NCI-H524 treated with DMSO at 0.1 percent for 48 hours (cell line): Measurements from ENCODE around the gene EHMT2.
"Not testable (repeated sequence)": the region's sequence is repeated elsewhere in the genome, so short reads cannot be mapped to it uniquely, and the experiment has no call there.

Source experiments
- DNase-seq: peaks from one replicate; lab custom pipeline; 2025; lab: John Stamatoyannopoulos, UW

The EHMT2 gene

GRCh38 chr6:31869343-31869742, 28.2 kb downstream of the EHMT2 start:
- no peak for DNase-seq

GRCh38 chr6:31868658-31868971, 28.9 kb downstream of the EHMT2 start:
- not testable (repeated sequence) for DNase-seq

- DNase-seq: no peak
Observed at GRCh38 chr6:31865205-31866118, 32.0 kb downstream of the EHMT2 start.

- no peak for DNase-seq
Observed at GRCh38 chr6:31864818-31865204, 32.7 kb downstream of the EHMT2 start.

- DNase-seq: not testable (repeated sequence)
Observed at GRCh38 chr6:31864123-31864562, 33.4 kb downstream of the EHMT2 start.

GRCh38 chr6:31862344-31863235, 34.9 kb downstream of the EHMT2 start, which contains the start of gene NEU1:
NEU1 (minus strand) TSS chr6:31862821; CDS start chr6:31862776, 45 bp downstream.
- peak; percentile 97 for DNase-seq

- no peak for DNase-seq
Observed at GRCh38 chr6:31861919-31862343, 35.6 kb downstream of the EHMT2 start.

GRCh38 chr6:31861150-31861549, 36.3 kb downstream of the EHMT2 start:
- no peak for DNase-seq

- no peak for DNase-seq
Observed at GRCh38 chr6:31860349-31860748, 37.1 kb downstream of the EHMT2 start.

- DNase-seq: no peak
Observed at GRCh38 chr6:31859923-31860322, 37.6 kb downstream of the EHMT2 start.

- no peak for DNase-seq
Observed at GRCh38 chr6:31858707-31859106, 38.8 kb downstream of the EHMT2 start.

- not testable (repeated sequence) for DNase-seq
Observed at GRCh38 chr6:31857774-31858173, 39.7 kb downstream of the EHMT2 start.

- not testable (repeated sequence) for DNase-seq
Observed at GRCh38 chr6:31851980-31852718, 45.3 kb downstream of the EHMT2 start.

- DNase-seq: no peak
Observed at GRCh38 chr6:31851485-31851832, 46.0 kb downstream of the EHMT2 start.

- DNase-seq: no peak
Observed at GRCh38 chr6:31850765-31851484, 46.6 kb downstream of the EHMT2 start.

- no peak for DNase-seq
Observed at GRCh38 chr6:31847276-31847978, 50.1 kb downstream of the EHMT2 start.

GRCh38 chr6:31844507-31844906, 53.0 kb downstream of the EHMT2 start:
- no peak for DNase-seq

GRCh38 chr6:31842053-31842452, 55.4 kb downstream of the EHMT2 start:
- DNase-seq: no peak

GRCh38 chr6:31839779-31840126, 57.7 kb downstream of the EHMT2 start:
- not testable (repeated sequence) for DNase-seq

GRCh38 chr6:31838968-31839367, 58.5 kb downstream of the EHMT2 start:
- DNase-seq: no peak

GRCh38 chr6:31838114-31838553, 59.4 kb downstream of the EHMT2 start:
- DNase-seq: not testable (repeated sequence)
